ENCODE data around the gene KMO.

The KMO gene

GRCh38 chr1:241503444-241503843 is 28.7 kb upstream of the KMO start:
- no peak for TF ChIP-seq CTCF (IDR thresholded peaks at IDR 0.05; ENCODE audit: low read depth, low read length)
- no peak for DNase-seq (ENCODE audit: extremely low read depth, low read depth)

GRCh38 chr1:241507189-241507863 is 24.9 kb upstream of the KMO start:
- no peak for TF ChIP-seq CTCF (IDR thresholded peaks at IDR 0.05; ENCODE audit: low read depth, low read length)

GRCh38 chr1:241513378-241513777 is 18.8 kb upstream of the KMO start:
- no peak for TF ChIP-seq CTCF (IDR thresholded peaks at IDR 0.05; ENCODE audit: low read depth, low read length)
- no peak for DNase-seq (ENCODE audit: extremely low read depth, low read depth)

More at GRCh38 chr1:241507189-241507863, 24.9 kb upstream of the KMO start:
- DNase-seq (ENCODE audit: extremely low read depth, low read depth): no peak

GRCh38 chr1:241518476-241519307 is 13.5 kb upstream of the KMO start:
- TF ChIP-seq CTCF (IDR thresholded peaks at IDR 0.05; ENCODE audit: low read depth, low read length): no peak
- DNase-seq (ENCODE audit: extremely low read depth, low read depth): no peak

- no peak for TF ChIP-seq CTCF (IDR thresholded peaks at IDR 0.05; ENCODE audit: low read depth, low read length)
- peak; percentile 91 for DNase-seq (ENCODE audit: extremely low read depth, low read depth)
Observed at GRCh38 chr1:241519308-241520079, 12.7 kb upstream of the KMO start, which contains the start of gene FH. Gene FH, minus strand, starts transcription at chr1:241519755. Its CDS starts 33 bp downstream, at chr1:241519722.

GRCh38 chr1:241520080-241520465 is 12.1 kb upstream of the KMO start:
- no peak for TF ChIP-seq CTCF (IDR thresholded peaks at IDR 0.05; ENCODE audit: low read depth, low read length)
- no peak for DNase-seq (ENCODE audit: extremely low read depth, low read depth)

Data from AG09319 (cell line).